SH-SY5Y (cell line): ENCODE data around the gene EPS8L1.

Experiments
- GATA2 ChIP-seq: IDR thresholded peaks from 2 replicates; pipeline ENCODE4 v1.6.1; 2011; ENCODE audit warnings: mild to moderate bottlenecking, low read depth, low read length
- GATA3 ChIP-seq: IDR thresholded peaks from 2 replicates; pipeline ENCODE4 v1.6.1; 2011; ENCODE audit warnings: low read depth, mild to moderate bottlenecking, low read length, moderate library complexity

DNA sequence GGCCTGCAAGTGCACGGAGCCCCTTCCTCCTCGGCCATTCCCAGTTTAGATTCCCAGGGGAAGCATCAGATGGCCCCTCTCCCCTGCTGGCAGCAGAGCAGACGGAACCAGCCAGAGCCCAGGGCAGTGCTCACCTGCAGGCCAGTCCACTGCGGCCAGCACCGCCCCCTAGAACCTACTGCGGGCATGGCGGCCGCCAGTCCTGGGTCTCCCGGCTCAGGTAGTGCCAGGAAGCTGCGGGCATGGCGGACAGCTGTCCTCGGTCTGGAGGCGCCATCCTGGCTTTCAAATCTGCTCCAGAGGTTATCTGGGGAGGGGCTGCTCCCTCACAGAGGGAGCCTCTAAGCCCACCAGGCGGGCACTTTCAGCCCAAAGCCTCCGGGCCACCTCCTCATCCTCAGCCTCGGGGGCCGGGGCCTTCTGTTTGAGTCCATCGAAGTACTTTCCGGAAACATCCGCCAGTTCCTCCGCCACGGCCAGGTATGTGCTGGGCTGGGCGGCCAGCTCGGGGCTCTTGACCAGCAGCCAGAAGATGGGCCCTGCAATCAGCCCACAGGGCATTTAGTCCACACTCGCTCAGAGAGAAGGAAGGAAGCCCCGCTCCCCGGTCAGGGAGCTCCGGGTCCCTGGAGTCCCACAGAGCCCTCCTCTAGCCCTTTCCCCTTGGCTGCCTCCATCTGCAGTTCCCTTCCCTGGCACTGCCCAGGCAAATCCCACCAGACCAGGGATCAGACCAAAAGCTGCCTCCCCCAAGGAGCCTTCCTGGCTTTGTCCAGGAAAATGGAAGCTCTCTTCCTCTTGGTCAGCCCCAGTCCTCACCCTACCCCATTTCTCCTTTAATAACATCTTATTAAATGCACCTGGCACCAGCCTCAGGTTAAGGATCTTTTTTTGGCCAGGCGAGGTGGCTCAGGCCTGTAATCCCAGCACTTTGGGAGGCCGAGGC, 30.6 kb upstream of the EPS8L1 start:
- TF ChIP-seq GATA2: no peak
- no peak for TF ChIP-seq GATA3
